ENCODE measurements around the gene MBTD1. TPM values are rescaled to one million over a fixed set of nuclear protein-coding genes. Genes with fewer than 3 reads are reported as not detected.

The MBTD1 gene
- total RNA-seq, 4 donors from 2014 or later, result 11.2 to 22.4 (median 15.6) TPM

DNA sequence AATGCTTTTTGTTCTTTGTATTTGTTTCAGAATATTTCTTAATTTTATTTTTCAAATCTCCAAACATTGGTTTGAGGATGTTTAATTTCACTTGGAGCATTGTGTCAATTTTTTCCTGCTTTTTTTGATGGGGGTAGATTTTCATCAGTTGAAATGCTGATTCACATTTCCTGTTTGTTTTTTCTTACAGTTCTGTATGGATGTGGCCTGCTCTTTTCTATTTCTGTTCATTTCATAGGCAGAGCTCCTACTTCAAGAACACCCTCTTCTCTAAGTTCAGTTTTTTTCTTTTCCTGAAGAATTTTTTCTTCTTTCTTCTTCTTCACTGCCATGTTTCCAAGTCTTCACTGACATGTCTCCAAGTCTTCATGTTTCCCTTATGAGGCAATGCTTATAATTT lies 8.8 kb downstream of the MBTD1 start:
- TF ChIP-seq CTCF (IDR thresholded peaks at IDR 0.05), result no peak
- no peak for DNase-seq (ENCODE audit: low spot score)
- ATAC-seq (ENCODE audit: low FRiP score), result no peak

GRCh38 chr17:51250314-51250840 lies 9.5 kb downstream of the MBTD1 start:
- TF ChIP-seq CTCF (IDR thresholded peaks at IDR 0.05), result no peak
- ATAC-seq (ENCODE audit: low FRiP score) (no peak), DNase-seq (ENCODE audit: low spot score) (no peak)

DNA sequence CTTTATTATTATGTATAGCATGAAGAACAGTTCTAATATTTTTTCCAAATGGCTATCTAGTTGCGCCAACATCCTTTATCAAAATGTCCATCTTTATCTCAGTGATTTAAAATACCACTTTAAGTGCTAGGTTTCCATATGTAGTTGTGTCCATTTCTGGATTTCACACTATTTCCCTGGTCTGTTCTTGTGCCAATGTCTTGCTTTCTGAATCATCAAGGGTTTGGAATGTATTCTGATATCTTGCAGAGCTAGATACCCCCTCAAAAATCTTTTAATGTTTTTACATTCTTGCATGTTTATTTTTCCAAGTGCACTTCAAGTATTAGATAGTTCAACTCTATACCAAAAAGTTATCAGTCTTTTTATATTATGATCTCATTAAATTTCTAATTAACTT lies 14.3 kb downstream of the MBTD1 start:
- no peak for DNase-seq (ENCODE audit: low spot score)
- no peak for ATAC-seq (ENCODE audit: low FRiP score)
- no peak for TF ChIP-seq CTCF (IDR thresholded peaks at IDR 0.05)

GRCh38 chr17:51244041-51244440 lies 15.8 kb downstream of the MBTD1 start:
- DNase-seq (ENCODE audit: low spot score) (no peak), ATAC-seq (ENCODE audit: low FRiP score) (no peak)
- no peak for TF ChIP-seq CTCF (IDR thresholded peaks at IDR 0.05)

DNA sequence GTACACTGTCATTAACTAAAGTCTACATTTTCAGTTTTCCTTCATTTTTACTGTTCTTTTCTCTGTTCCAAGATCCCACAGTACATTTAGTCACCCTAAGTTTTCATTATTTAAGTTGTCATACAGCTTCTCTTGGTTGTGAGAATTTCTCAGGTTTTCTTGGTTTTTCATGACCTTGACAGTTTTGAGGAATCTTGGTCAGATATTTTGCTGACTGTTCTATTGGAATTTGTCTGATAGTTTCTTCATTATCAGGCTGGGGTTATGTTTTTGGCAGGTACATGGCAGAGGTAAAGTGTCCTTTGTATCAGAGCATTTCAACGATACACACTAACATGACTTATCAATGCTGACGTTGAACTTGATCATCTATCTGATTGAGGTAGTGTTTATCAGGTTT lies 19.6 kb downstream of the MBTD1 start:
- ATAC-seq (ENCODE audit: low FRiP score) (no peak), DNase-seq (ENCODE audit: low spot score) (no peak)
- TF ChIP-seq CTCF (IDR thresholded peaks at IDR 0.05), result no peak

- no peak for ATAC-seq (ENCODE audit: low FRiP score)
- DNase-seq (ENCODE audit: low spot score), result no peak
- no peak for TF ChIP-seq CTCF (IDR thresholded peaks at IDR 0.05)
These were observed 21.5 kb downstream of the MBTD1 start for GRCh38 chr17:51238255-51238887.

- TF ChIP-seq CTCF (IDR thresholded peaks at IDR 0.05), result no peak
- DNase-seq (ENCODE audit: low spot score), result no peak
- no peak for ATAC-seq (ENCODE audit: low FRiP score)
These were observed 25.7 kb downstream of the MBTD1 start for GRCh38 chr17:51234162-51234561.
